GM11168 (cell line): ENCODE data around the gene EYS.

Source experiments
- in situ Hi-C: fragments of 300-500 bp; cut with MboI; formaldehyde crosslinking; loops from one replicate; pipeline ENCODE4 v1.12.0; 2022; ENCODE audit warnings: low sequenced_read_pairs; ENCODE audit not compliant: unreplicated experiment

The EYS gene

DNA sequence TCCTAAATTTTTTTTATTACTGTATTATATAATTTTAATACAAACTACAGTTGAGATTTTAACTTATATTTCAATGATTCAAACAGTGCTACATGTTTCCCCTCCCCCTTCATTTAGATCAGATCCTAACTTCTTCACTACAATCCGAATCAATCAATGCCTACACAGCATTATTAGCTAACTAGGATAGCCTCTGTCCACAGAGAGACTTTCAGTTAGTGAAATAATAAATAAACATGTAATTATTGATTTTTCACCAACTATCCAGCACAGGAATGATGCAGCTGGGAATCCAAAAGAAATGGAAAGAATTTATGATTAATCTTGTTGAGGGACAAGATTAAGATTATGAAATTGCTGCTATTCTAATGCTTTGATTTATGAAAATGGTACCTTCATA, 1907.7 kb downstream of the EYS start:
- in situ Hi-C loops: loop anchor here (25.0 kb wide), 1 partner anchor 737 kb away; no protein-coding TSS in a partner anchor

- in situ Hi-C loops: loop anchor here (25.0 kb wide), 1 partner anchor 736 kb away; no protein-coding TSS in a partner anchor
Measured at GRCh38 chr6:63798378-63798777, 1908.6 kb downstream of the EYS start.

GRCh38 chr6:63797721-63798120, 1909.3 kb downstream of the EYS start:
- in situ Hi-C loops: loop anchor here (25.0 kb wide), 1 partner anchor 735 kb away; no protein-coding TSS in a partner anchor

- in situ Hi-C loops: loop anchor here (25.0 kb wide), 1 partner anchor 734 kb away; no protein-coding TSS in a partner anchor
Measured at GRCh38 chr6:63795826-63796225, 1911.2 kb downstream of the EYS start.

GRCh38 chr6:63795006-63795405, 1912.0 kb downstream of the EYS start:
- in situ Hi-C loops: loop anchor here (25.0 kb wide), 1 partner anchor 733 kb away; no protein-coding TSS in a partner anchor

- in situ Hi-C loops: loop anchor here (25.0 kb wide), 1 partner anchor 731 kb away; no protein-coding TSS in a partner anchor
Measured at GRCh38 chr6:63793465-63794137, 1913.4 kb downstream of the EYS start.

- in situ Hi-C loops: loop anchor here (25.0 kb wide), 1 partner anchor 731 kb away; no protein-coding TSS in a partner anchor
Measured at GRCh38 chr6:63792736-63793464, 1914.1 kb downstream of the EYS start.

- in situ Hi-C loops: loop anchor here (25.0 kb wide), 1 partner anchor 728 kb away; no protein-coding TSS in a partner anchor
Measured at GRCh38 chr6:63790334-63790733, 1916.7 kb downstream of the EYS start.

- in situ Hi-C loops: loop anchor here (10.0 to 25.0 kb wide), 3 partner anchors 435 to 727 kb away; partner anchors contain the start of gene LGSN
Measured at GRCh38 chr6:63789699-63790098, 1917.3 kb downstream of the EYS start.

GRCh38 chr6:63788569-63788968, 1918.5 kb downstream of the EYS start:
- in situ Hi-C loops: loop anchor here (10.0 to 25.0 kb wide), 3 partner anchors 434 to 726 kb away; partner anchors contain the start of gene LGSN

GRCh38 chr6:63787021-63787420, 1920.0 kb downstream of the EYS start:
- in situ Hi-C loops: loop anchor here (10.0 to 25.0 kb wide), 3 partner anchors 432 to 725 kb away; partner anchors contain the start of gene LGSN

DNA sequence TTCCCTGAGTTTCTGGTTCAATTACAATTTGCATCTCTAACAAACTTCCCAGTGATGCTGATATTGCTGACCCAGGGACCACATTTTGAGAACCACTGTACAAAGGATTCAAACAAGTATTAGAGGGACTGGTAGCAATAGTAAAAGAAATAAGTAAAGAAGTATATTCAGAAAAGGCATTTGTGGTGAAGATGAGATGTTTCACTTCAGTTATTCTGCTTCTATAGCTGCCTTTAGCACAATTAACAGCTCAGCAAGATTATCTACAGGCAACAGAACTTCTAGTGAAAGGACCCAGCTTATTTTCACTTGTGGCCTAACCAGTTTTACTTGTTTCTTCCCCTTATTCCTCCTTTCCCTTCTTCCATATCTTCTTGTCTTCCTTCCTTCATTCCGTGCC, 1922.0 kb downstream of the EYS start:
- in situ Hi-C loops: loop anchor here (10.0 to 25.0 kb wide), 3 partner anchors 430 to 723 kb away; partner anchors contain the start of gene LGSN

- in situ Hi-C loops: loop anchor here (10.0 to 25.0 kb wide), 3 partner anchors 428 to 721 kb away; partner anchors contain the start of gene LGSN
Measured at GRCh38 chr6:63783096-63783495, 1923.9 kb downstream of the EYS start.

GRCh38 chr6:63774961-63775360, 1932.1 kb downstream of the EYS start:
- in situ Hi-C loops: loop anchor here (25.0 kb wide), 1 partner anchor 713 kb away; no protein-coding TSS in a partner anchor

DNA sequence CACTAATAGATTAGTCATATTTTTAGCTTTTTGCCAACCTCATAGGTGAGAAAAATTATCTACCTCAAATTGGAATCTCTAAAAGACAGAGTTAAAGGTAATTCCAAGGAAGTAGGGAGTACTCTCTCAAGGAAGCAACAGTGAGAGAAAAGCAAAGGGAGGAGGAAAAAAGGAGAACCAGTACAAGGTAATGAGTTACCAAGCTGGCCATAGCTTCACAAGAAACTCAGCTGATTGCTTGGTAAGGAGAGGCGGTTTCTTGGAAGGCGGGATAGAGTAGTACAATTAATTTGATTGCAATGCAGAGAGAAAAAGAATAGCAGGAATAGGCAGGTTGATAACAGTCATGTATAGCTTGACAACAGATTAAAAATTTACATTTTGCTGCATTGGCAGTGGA, 1933.8 kb downstream of the EYS start:
- in situ Hi-C loops: no loop called here

DNA sequence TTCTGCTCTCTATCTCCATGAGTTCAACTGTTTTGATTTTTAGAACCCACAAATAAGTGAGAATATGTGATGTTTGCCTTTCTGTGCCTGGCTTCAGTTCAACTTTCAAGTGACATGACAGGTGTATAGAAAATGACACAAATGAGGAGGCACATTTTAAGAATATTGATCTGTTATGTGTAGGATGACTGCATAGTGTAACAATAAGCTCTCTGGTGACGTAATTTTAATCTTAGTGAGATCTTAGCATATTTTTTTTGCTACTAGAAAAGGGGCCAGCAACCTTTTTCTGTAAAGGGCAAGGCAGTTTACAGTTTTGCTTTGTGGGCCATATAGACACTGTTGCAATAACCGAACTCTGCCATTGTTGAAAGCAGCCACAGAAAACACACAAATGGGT, 1941.2 kb downstream of the EYS start:
- in situ Hi-C loops: loop anchor here (10.0 kb wide), 1 partner anchor 171 kb away; no protein-coding TSS in a partner anchor

- in situ Hi-C loops: loop anchor here (10.0 kb wide), 1 partner anchor 170 kb away; no protein-coding TSS in a partner anchor
Measured at GRCh38 chr6:63764318-63764916, 1942.6 kb downstream of the EYS start.

GRCh38 chr6:63760199-63760598, 1946.8 kb downstream of the EYS start:
- in situ Hi-C loops: loop anchor here (10.0 kb wide), 1 partner anchor 165 kb away; no protein-coding TSS in a partner anchor

- in situ Hi-C loops: loop anchor here (10.0 kb wide), 1 partner anchor 165 kb away; no protein-coding TSS in a partner anchor
Measured at GRCh38 chr6:63759605-63760105, 1947.4 kb downstream of the EYS start.

DNA sequence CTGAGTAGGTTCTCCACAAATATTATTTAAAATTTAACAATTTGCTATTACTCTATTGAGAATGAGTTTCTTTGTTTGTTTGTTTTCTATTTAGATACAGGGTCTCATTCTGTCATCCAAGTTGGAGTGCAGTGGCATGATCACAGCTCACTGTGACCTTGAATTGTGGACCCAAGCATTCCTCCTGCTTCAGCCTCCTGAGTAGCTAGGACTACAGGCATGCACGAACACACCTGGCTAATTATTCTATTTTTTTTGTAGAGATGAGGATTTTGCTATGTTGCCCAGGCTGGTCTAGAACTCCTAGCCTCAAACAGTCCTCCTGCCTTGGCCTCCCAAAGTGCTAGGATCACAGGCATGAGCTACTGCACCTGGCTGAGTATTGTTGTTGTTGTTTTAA, 1949.2 kb downstream of the EYS start:
- in situ Hi-C loops: no loop called here
